ENCODE results near the gene BCL2.

Gene BCL2

GRCh38 chr18:63261029-63261428 lies 58.5 kb downstream of the BCL2 start:
- no peak overlapping the region for H3K27ac ChIP-seq
- TF ChIP-seq ZFX (IDR thresholded peaks at IDR 0.05), result no peak
- TF ChIP-seq CTCF (conservative IDR thresholded peaks at IDR 0.05), result no peak

- TF ChIP-seq CTCF (conservative IDR thresholded peaks at IDR 0.05) (no peak), ZFX (IDR thresholded peaks at IDR 0.05) (no peak)
- no peak overlapping the region for H3K27ac ChIP-seq
These were observed 59.2 kb downstream of the BCL2 start for GRCh38 chr18:63260380-63260754.

- no peak for TF ChIP-seq ZFX (IDR thresholded peaks at IDR 0.05)
- no peak for TF ChIP-seq CTCF (conservative IDR thresholded peaks at IDR 0.05)
- no peak overlapping the region for H3K27ac ChIP-seq
These were observed 59.8 kb downstream of the BCL2 start for GRCh38 chr18:63259567-63260379.

DNA sequence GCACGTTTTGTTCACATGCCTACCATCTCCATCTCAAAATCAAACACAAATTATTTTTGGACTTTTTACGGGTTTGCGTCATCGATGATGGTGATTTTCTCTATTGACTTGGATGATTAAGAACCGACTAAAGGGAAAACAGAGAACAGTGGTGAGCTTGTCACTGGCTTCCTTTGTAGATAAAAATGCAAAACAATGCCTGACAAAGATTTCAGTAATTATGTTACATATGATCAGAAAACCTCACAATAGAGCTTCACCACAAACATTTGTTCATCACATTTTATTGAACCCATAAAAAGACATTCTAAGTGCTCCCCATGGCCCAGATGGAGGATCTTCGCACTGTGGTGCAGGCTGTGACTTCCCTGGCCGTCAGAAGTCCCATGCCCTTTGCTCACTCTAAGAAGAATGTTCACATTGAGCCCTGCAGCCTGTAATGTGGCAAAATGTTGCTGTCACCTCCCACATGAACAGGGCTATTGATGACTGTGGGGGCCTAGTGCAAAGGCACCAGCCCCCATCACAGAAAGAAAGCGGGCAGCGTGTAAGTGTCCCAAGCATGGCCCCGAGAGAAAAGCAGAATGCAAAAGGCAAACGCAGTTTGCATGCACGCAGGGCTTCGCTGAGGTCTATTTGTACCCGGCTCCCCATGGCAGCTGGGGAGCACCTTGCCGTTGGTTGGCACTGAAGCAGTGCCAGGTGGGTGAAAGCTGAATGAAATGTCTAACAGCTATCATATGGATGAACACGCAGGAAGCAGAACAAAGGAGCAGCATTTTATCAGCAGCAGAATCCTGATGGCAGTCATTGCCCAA lies 60.6 kb downstream of the BCL2 start:
- H3K27ac ChIP-seq, result no peak overlapping the region
- TF ChIP-seq CTCF (conservative IDR thresholded peaks at IDR 0.05) (no peak), ZFX (IDR thresholded peaks at IDR 0.05) (no peak)

DNA sequence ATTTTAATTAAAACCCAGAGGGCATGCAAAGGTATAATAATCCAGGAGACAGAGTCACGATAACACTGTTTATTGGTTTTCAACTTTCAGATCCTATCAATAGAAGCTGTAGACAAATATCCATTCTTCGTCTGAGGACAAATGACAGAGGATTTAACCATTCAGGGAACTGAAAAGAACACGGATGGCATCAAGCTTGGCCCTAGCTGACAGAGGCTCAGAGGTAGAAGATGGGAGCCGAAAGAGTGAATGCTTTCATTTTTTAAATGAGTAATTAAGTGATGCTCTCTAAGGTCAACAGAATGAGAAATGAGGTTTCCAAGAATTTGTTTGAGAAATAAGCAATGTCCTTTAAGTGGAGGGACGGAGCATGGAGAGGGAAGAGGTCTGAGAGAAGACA lies 62.1 kb downstream of the BCL2 start:
- no peak for TF ChIP-seq ZFX (IDR thresholded peaks at IDR 0.05)
- TF ChIP-seq CTCF (conservative IDR thresholded peaks at IDR 0.05), result no peak

DNA sequence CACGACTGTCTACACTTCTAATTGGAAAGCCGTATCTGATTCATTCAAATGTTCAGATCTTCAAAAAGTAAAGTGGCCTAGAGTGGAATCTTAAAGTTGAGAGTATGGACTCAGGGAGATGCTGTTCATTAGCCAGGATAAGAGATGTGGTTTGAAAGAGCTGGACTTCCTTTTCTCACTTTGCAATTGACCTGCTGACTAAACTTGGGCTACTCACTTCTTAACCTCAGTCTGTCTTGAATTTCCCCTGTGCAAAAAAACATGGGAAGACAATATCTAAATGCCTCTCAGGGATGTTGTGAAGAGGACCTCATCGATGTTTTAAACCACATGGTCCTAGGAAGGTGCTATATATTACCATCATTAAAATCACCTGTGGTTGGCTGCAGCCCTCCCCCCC lies 64.1 kb downstream of the BCL2 start:
- TF ChIP-seq CTCF (conservative IDR thresholded peaks at IDR 0.05), result no peak
- no peak for TF ChIP-seq ZFX (IDR thresholded peaks at IDR 0.05)
- H3K27ac ChIP-seq, result no peak overlapping the region

More for the DNA sequence above, 62.1 kb downstream of the BCL2 start:
- no peak overlapping the region for H3K27ac ChIP-seq

Data from C4-2B (cell line).